Hepatocyte (in vitro differentiated cells): ENCODE measurements around the gene PKM. TPM values are rescaled to one million over a fixed set of nuclear protein-coding genes. Genes with fewer than 3 reads are reported as not detected.

Experiments
- DNase-seq: peaks from one replicate; pipeline ENCODE4 v3.0.0-alpha.2; 2016; ENCODE audit warnings: low spot score
- H2AFZ ChIP-seq: fragments of 200-600 bp; sonication (generic); 2 replicates; pipeline ENCODE4 v1.6.0; 2016; ENCODE audit warnings: antibody characterized with exemption, mild to moderate bottlenecking
- H3K27ac ChIP-seq: fragments of 200-600 bp; sonication (generic); 2 replicates; pipeline ENCODE4 v1.5.1; 2016; ENCODE audit warnings: mild to moderate bottlenecking
- H3K27me3 ChIP-seq: fragments of 200-600 bp; sonication (generic); 2 replicates; pipeline ENCODE4 v1.6.1; 2016
- H3K36me3 ChIP-seq: fragments of 200-600 bp; sonication (generic); replicated peaks from 2 replicates; pipeline ENCODE4 v1.5.1; 2016; ENCODE audit warnings: low read depth; ENCODE audit not compliant: insufficient read depth
- H3K4me1 ChIP-seq: fragments of 200-600 bp; sonication (generic); 2 replicates; pipeline ENCODE4 v1.5.1; 2016; ENCODE audit warnings: mild to moderate bottlenecking, moderate library complexity; ENCODE audit not compliant: insufficient read depth
- H3K4me2 ChIP-seq: fragments of 200-600 bp; sonication (generic); 2 replicates; pipeline ENCODE4 v1.6.0; 2016
- H3K4me3 ChIP-seq: fragments of 200-600 bp; sonication (generic); 2 replicates; pipeline ENCODE4 v1.5.1; 2016; ENCODE audit warnings: mild to moderate bottlenecking
- H3K79me2 ChIP-seq: fragments of 200-600 bp; sonication (generic); 2 replicates; pipeline ENCODE4 v1.6.0; 2017; ENCODE audit warnings: mild to moderate bottlenecking
- H3K9me2 ChIP-seq: fragments of 200-600 bp; sonication (generic); replicated peaks from 2 replicates; pipeline ENCODE4 v1.6.0; 2017; ENCODE audit warnings: mild to moderate bottlenecking; ENCODE audit not compliant: insufficient read depth
- H3K9me3 ChIP-seq: fragments of 200-600 bp; sonication (generic); 2 replicates; pipeline ENCODE4 v1.5.1; 2016; ENCODE audit warnings: low read depth, mild to moderate bottlenecking
- H4K20me1 ChIP-seq: fragments of 200-600 bp; sonication (generic); 2 replicates; pipeline ENCODE4 v1.6.0; 2016; ENCODE audit warnings: mild to moderate bottlenecking; ENCODE audit not compliant: insufficient read depth, poor library complexity, severe bottlenecking
- EZH2 ChIP-seq: fragments of 200-600 bp; sonication (generic); IDR thresholded peaks from 2 replicates; pipeline ENCODE4 v1.6.1; 2016; ENCODE audit warnings: antibody characterized with exemption, mild to moderate bottlenecking, borderline replicate concordance
- EZH2phosphoT487 ChIP-seq: fragments of 200-600 bp; sonication (generic); IDR thresholded peaks from one replicate; pipeline ENCODE4 v1.6.1; 2018; ENCODE audit warnings: antibody characterized with exemption, mild to moderate bottlenecking, low read depth, moderate library complexity; ENCODE audit not compliant: unreplicated experiment, severe bottlenecking
- WGBS: methylation state at CpG from one replicate; pipeline ENCODE4 v1.1.6; 2016; ENCODE audit warnings: low lambda C conversion rate; ENCODE audit errors: missing lambda C conversion rate; 5-methylcytosine and 5-hydroxymethylcytosine counted together
- polyA plus RNA-seq: library from polyadenylated mRNA; unstranded; fragments of >200 nt; fragmentation: Nextera tagmentation; extraction: Ambion mirVana; gene quantifications from 2 replicates; pipeline ENCODE4 v1.2.1, GENCODE V29; 2016
- total RNA-seq: library from RNA; depleted of rRNA; stranded (reverse); fragments of >200 nt; gene quantifications from 2 replicates; pipeline ENCODE4 v1.2.3, GENCODE V29; 2014
- TF ChIP-seq, protein P1 (sequence below): fragments of 200-600 bp; sonication (generic); IDR thresholded peaks from 2 replicates; pipeline ENCODE4 v1.5.1; 2016; ENCODE audit warnings: antibody characterized with exemption, mild to moderate bottlenecking; ENCODE audit not compliant: poor library complexity

The PKM gene
- total and polyA plus RNA-seq, 2 experiments from 2014 or later: 314 to 376 TPM

DNA sequence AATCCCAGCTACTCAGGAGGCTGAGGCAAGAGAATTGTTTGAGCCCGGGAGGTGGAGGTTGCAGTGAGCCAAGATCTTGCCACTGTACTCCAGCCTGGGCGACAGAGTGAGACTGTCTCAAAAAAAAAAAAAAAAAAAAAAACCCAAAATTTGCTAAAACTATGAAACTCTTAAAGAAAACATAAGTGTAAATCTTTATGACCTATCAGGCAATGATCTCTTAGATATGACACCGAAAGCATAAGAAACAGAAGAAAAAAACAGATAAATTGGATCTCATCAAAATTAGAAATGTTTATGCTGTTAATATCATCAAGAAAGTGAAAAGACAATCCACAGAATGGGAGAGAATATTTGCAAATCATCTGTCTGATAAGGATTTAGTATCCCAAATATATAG, 48.7 kb downstream of the PKM start:
- Histone ChIP-seq H3K36me3 (no peaks in the 10 kb centered on the region), H3K9me3 (no peaks in the 10 kb centered on the region), H3K4me3 (no peak overlapping the region), H3K4me2 (no peak overlapping the region), H3K4me1 (peaks cover 15% of the 10 kb centered on the region), H3K27ac (no peak overlapping the region), H3K79me2 (no peaks in the 10 kb centered on the region), H3K9me2 (no peaks in the 10 kb centered on the region), H2AFZ (no peak overlapping the region), H4K20me1 (no peaks in the 10 kb centered on the region), H3K27me3 (peaks cover 13% of the 10 kb centered on the region)
- DNase-seq: no peak
- WGBS: 91% methylated on average over 3 of the region's 3 CpGs
- TF ChIP-seq, protein P1, sequence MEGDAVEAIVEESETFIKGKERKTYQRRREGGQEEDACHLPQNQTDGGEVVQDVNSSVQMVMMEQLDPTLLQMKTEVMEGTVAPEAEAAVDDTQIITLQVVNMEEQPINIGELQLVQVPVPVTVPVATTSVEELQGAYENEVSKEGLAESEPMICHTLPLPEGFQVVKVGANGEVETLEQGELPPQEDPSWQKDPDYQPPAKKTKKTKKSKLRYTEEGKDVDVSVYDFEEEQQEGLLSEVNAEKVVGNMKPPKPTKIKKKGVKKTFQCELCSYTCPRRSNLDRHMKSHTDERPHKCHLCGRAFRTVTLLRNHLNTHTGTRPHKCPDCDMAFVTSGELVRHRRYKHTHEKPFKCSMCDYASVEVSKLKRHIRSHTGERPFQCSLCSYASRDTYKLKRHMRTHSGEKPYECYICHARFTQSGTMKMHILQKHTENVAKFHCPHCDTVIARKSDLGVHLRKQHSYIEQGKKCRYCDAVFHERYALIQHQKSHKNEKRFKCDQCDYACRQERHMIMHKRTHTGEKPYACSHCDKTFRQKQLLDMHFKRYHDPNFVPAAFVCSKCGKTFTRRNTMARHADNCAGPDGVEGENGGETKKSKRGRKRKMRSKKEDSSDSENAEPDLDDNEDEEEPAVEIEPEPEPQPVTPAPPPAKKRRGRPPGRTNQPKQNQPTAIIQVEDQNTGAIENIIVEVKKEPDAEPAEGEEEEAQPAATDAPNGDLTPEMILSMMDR: no peak
- TF ChIP-seq EZH2phosphoT487 (no peak), EZH2 (no peak)

DNA sequence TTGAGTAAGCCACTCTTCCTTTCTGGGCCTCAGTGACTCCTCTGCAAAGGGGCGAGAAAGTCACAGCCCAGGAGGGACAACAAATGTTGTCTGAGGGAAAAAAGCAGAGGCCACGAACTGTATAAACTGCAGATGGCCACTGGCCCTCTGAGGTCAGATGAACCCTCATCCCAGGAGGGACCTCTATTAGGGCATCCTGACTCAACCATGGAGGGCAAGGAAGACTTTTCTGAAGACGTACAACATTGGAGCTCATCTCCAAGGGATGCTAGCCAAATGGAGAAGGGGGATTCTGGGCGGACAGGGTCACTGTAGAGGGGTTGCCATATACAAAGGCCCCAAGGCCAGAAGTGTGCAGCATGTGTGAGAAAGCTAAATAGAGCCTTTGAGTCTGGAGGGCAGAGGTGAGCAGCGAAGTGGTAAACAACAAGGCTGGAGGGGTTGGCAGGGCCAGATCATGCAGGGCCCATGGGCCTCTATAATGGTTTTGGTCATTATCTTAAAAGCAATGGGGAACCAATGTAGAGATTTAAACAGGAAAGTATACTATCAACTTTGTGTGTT, 50.1 kb downstream of the PKM start:
- no peak overlapping the region for H3K4me3 ChIP-seq
- H3K36me3 ChIP-seq: no peaks in the 10 kb centered on the region
- H2AFZ ChIP-seq: no peak overlapping the region
- DNase-seq: no peak
- H3K4me2 ChIP-seq: no peak overlapping the region
- peaks cover 13% of the 10 kb centered on the region for H3K27me3 ChIP-seq
- WGBS: 96% methylated on average over 5 of the region's 5 CpGs
- H3K79me2 ChIP-seq: no peaks in the 10 kb centered on the region
- no peaks in the 10 kb centered on the region for H3K9me3 ChIP-seq
- peaks cover 15% of the 10 kb centered on the region for H3K4me1 ChIP-seq
- TF ChIP-seq EZH2 (no peak), EZH2phosphoT487 (no peak)
- TF ChIP-seq, protein P1: no peak
- H4K20me1 ChIP-seq: no peaks in the 10 kb centered on the region
- no peak overlapping the region for H3K27ac ChIP-seq
- no peaks in the 10 kb centered on the region for H3K9me2 ChIP-seq

- peaks cover 15% of the 10 kb centered on the region for H3K4me1 ChIP-seq
- H3K9me3 ChIP-seq: no peaks in the 10 kb centered on the region
- H3K4me3 ChIP-seq: no peak overlapping the region
- no peak overlapping the region for H3K27ac ChIP-seq
- H3K27me3 ChIP-seq: peaks cover 13% of the 10 kb centered on the region
- TF ChIP-seq EZH2: no peak
- TF ChIP-seq EZH2phosphoT487: no peak
- TF ChIP-seq, protein P1: no peak
- H2AFZ ChIP-seq: no peak overlapping the region
- no peak overlapping the region for H3K4me2 ChIP-seq
- WGBS: 79% methylated on average over 16 of the region's 16 CpGs
- H3K79me2 ChIP-seq: no peaks in the 10 kb centered on the region
- no peaks in the 10 kb centered on the region for H3K9me2 ChIP-seq
- H3K36me3 ChIP-seq: no peaks in the 10 kb centered on the region
- DNase-seq: no peak
- H4K20me1 ChIP-seq: no peaks in the 10 kb centered on the region
Observed at GRCh38 chr15:72179950-72180581, 50.9 kb downstream of the PKM start.
